GM18526 (cell line): ENCODE measurements around the gene PLA2G4F.

Experiments used
- POLR2A ChIP-seq: IDR thresholded peaks from 3 replicates; pipeline ENCODE4 v1.6.1; 2011; ENCODE audit not compliant: insufficient read length; ENCODE audit errors: extremely low read depth

The PLA2G4F gene

DNA sequence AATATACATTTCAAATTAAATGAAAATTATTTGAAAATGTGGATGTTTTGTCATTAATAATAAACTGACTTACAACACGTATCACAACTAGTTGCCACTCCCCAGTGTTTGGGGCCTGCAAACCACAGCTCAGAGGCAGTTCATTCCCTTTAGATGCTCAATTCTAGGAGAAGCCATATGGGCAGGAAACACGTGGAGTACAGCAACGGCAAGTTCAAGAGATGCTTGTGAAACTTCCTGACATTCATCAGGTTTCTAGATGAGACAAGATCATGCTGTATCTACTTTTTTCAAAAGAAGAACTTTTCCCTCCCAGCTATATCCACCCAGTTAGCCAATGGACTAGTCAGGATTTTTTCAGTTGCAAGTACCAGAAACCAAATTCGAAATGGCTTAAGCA is 44.5 kb downstream of the PLA2G4F start:
- no peak for TF ChIP-seq POLR2A

DNA sequence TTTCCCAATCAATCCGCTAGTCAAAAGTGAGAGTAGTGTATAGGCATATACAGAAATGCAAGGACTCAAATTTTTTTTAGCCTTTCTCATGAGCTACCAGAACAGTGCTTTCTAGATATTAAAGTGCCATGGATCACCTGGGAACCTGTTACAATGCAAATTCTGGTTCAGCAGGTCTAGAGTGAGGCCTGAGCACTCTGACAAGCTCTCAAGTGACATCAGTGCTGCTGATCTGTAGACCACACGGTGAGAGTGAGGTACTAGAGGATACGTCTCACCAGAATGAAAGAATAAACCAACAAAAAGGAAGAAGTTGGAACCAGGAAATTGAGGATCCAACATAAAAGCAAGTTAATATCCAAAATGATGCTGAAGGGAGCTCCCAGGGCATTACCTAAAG is 46.1 kb downstream of the PLA2G4F start:
- no peak for TF ChIP-seq POLR2A

DNA sequence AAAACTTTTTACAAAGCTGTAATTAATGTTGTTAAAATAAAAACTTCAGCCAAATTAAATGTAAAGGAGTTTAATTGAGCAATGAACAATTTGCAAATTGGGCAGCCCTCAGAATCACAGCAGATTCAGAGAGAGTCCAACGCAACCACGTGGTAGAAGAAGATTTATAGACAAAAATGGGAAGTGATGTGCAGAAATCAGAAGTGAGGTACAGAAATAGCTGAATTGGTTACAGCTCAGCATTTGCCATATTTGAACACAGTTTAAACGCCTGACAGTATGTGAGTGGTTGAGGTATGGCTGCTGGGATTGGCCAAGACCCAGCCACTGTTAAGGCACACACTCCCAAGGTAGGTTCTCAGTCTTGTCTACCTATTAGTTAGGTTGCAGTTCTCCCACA is 47.6 kb downstream of the PLA2G4F start:
- no peak for TF ChIP-seq POLR2A

DNA sequence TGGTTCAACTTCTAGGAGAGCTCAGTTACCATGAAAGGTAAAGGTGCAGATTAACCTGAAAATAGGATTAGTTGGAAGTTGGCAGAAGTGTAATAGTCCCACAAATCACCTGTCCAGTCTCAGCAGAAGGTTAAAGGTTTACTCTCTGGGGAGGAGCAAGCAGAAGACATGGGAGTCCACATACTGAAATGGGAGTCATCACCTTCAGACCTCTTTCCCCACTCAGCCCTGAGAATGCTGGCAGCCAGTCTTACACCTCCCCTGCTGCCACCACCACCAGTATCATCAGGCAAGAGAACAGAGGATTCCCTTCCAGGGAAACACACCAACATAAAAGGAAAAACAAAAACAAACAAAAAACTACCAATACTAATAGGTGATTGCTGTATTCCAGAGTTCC is 48.2 kb downstream of the PLA2G4F start:
- no peak for TF ChIP-seq POLR2A

DNA sequence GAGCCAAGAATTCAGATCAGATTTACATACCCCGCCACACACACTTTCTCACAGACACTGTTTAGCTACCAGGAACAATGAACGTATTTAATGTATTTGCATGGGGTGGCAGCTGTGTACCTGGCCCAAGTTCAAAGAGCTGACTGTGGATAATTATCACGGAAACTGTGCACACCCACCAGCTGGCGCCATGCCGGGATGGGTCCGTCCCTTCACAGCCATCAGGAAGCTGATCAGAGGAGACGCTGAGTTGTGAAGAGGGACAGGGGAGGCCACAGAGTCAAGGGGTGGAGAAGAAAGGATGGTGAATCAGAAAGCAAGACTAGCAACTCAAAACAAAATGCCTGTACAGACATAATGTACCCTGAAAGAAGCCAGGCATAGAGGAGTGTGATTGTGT is 49.0 kb downstream of the PLA2G4F start:
- no peak for TF ChIP-seq POLR2A

DNA sequence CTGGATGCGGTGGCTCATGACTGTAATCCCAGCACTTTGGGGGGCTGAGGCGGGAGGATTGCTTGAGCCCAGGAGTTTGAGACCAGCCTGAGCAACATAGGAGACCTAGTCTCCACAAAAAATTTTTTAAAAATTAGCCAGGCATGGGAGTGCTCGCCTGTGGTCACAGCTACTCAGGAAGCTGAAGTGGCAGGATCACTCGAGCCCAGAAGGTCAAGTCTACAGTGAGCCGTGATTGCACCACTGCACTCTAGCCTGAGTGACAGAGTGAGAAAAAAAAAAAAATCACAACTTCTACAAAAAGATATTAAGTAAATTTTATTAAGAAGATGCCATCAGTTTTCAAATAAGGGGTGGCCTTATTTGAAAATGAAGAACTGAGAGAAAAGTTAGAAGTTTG is 50.1 kb downstream of the PLA2G4F start:
- no peak for TF ChIP-seq POLR2A

DNA sequence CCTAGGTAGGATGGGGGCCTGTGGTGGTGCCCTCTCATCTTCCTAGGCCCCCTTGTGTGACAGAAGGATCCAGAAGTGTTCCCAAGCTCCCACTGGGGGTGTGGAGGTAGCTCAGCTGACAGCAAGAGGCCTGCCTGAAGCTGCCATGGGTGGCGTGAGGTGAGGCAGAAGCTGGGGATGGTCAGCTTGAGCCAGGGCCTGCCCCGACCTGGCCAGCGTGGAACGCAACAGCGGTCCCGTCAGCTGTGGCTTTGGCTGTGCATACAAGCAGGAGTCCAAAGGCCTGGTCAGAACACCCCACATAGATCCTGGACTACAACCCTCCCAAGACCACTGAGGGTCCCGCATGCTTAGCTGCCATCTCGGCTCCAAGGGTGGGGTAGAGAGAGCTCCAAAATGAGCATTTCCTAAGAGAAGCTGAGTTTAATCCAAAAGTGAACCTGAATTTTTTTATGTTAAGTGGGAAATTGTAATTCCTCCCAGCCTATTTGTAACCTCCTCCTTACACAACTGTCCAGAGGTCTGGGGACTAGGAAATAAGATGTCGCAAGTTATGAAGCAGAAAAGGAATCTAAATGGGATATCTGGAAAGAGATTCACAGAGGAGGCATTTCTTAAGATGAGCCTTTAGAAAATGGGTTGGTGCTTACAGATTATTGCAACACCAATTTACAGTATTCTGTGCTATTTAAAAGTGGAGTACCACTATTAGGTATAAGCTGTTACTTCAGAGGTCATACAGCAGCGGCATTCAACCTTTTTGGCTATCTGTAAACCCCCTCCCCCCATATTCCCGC is 52.1 kb downstream of the PLA2G4F start:
- TF ChIP-seq POLR2A: no peak

DNA sequence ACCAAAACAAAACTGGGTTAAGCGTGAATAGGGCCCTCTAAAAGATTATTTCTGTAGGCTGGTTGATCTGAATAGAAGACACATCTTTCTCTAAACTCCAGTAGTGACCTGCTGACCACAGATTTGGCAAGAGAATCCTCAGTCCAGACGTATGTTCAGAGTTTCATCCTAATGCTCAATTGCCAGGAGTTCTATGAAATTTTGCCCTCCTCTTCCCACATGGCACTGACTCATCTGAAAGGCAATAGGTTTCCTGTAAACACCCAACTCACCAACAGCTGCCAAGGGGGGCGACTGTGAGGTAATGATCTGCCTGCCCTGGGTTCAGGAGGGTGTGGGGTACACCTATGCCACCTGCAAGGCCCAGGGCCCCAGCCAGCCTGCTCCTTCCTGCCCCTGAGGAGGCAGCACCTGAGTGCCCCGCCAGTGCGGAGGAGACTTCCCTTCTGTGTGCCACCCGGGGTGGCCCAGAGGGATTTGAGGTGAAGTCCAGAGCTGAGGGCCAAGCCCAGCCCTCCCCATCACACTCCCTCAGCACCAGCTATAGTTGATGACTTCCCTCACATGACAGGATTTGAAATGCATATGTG is 53.7 kb downstream of the PLA2G4F start:
- no peak for TF ChIP-seq POLR2A

DNA sequence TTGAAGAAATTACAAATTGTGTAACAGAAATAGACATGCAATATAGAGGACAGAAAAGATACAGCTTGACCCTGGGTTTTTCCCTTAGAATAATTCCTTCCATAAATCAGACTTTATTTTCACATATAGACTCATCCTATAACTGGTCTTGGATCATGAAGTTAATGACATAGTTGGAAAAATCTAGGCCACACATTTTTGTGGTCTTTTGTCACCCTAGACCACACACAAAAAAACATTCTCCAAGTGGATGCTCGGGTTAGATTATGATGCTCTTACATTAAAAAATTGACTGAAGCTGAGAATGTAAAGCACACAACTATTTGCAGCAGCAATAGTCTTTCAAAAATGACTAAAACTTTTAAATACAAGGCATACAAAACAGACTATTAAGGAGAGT is 54.6 kb downstream of the PLA2G4F start:
- no peak for TF ChIP-seq POLR2A

DNA sequence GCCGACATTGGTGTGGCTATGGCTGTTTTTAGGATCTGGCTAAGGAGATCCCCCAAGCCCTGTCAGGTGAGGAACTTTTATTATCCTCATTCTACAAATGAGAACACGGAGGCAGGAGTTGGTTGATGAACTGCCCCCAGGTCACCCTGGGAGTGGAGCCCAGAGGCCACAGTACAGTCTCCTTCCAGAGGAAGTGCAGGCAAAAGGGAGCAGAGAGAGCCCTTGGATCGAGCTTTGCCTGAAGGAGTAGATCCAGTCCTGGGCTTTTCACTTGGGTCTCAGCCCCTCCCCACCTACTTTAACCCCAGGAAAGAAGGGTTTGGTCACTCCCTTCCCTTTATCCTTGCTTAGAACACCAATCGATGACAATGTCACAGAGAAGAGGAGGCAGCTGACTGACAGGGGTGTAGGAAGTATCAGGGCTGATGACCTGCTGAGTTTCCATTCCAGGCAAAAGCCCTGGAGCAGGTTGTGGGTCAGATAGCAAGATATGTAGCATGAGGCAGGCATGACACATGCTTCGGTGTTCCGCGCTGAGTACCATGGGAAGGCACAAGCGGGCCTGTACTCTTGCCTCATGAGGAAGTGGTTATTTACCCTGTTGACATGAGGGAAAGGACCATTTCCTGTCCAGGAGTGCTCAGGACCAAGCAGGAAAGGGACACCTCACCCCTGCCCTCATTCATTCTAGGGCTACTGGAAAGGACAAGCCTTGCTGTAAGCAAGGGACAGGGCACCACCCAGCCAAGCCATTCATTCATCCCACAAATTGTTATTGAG is 56.2 kb downstream of the PLA2G4F start:
- TF ChIP-seq POLR2A: no peak

DNA sequence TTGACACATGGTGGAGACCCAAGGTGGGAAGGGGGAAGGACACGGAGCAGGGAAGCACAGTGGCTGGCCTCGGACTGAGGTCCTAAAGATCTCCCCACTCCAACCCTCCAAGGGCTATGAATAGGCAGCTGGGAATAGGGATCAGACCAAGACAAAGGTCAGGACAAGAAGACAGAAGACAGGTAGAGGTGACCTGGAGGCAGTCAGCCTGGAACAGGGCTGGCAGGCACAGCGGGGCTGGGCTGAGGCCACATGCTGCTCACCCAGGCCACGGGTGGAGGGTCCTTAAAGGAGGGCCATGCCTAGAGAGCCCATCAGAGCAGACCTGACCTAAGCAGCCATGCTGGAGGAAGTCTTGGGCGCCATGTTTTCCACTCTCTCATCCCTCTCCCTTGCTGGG is 59.4 kb downstream of the PLA2G4F start:
- TF ChIP-seq POLR2A: no peak

DNA sequence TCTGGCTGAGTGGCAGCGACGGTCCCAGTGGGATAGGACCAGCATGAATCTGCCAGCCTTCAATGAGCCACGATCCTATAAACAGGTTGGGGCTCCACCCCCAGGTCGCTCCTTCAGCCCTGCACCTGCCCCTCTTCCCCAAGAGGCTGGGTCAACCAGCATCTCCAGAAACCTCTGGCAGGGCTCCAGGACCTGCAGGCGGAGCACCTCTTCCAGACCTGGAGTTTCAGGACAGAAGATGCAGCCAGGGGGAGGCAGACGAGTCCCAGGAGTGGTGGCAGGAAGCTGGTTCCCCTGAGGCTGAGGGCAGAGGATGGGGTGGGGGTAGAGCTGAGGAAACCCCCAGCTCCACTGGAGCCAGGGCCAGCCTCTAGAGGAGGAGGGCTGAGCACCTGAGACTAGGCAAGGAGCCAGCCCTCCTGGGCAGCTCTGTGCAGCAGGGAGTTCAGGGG is 61.9 kb downstream of the PLA2G4F start, which contains the start of gene PLA2G4D:
Gene PLA2G4D, minus strand, starts transcription at position 51 of the 452 bp plus-strand sequence. CDS start 103 bp downstream, outside the sequence.
- TF ChIP-seq POLR2A: no peak

DNA sequence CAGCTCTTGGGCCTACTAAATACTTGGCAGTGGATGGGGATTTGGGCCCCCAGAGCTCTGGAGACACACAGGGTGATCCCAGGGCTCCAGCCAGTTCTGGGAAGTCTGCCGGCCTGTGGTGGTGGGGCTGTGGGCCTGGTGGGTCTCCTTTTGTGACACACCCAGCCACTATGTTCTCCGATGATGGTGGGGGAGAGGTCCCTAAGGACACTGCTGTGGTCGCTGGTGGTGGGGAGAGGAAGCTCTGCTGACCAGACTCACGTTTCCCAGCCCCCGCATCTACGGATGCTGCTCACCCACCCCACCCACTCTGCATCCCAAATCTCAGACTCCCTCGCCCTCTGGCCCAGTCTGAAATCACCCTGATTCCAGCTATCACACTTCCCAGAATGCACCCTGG is 62.5 kb downstream of the PLA2G4F start:
- no peak for TF ChIP-seq POLR2A

DNA sequence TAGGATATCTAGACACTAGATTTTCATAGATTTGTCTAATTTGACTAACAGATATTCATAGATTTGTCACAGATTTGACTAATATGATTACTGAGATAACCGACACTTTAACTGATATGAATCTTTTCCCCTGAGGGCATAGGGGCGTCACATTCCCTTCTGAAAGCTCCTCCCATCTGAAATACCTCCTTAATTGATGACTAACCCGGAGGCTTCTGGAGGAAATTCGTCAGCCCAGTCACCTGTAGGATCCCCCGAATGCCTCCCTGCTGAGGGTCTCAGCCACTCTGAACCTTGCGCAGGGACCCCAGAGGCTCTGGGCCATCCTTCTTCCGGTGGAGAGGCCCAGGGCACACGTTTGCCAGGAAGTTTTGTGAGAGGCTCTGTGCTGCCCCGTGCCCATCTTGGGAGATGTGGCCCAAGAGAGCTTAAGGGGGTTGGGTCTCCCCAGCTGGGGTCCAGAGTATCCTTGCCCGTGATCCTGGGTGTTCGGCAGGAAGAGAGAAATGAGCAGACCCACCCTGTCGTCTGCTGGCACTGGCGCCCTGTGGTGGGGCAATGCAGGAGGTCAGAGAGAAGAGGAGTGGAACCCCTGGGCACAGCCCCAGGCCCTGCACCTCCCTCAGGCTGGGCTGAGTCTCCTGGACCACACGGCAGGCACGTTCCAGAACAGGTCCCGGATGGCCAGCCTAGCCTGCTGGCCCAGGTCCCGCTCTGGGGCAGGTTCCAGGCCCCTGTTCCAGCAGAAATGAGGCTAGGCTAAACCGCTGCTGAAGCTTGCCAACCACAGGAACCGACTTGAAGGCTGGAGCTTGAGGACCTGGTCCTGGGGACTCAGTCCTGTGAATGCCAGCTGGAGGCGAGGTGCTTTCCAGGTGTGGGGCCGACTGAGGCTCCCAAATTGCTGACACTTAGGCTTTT is 63.8 kb downstream of the PLA2G4F start:
- TF ChIP-seq POLR2A: no peak

DNA sequence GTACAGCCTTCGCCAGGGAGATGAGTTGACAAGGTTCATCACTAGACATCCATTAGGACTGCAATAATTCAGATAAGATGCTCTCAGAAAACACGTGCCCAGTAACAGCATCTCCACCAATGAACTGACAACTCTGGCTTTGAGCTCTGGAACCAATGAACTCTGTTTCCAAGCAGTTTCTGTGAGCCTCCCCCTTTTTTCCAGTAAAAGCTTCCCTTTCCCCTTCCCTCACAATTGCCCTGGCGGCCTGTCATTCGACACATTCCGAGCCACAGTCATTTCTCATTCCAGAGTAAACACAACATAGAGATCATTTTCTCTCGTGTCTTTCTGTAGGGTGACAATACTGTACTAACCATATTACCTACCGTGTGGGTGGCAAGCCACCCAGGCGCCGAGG is 65.7 kb downstream of the PLA2G4F start:
- no peak for TF ChIP-seq POLR2A
